ENCODE measurements around the gene TMEM38A.

The TMEM38A gene, protein sequence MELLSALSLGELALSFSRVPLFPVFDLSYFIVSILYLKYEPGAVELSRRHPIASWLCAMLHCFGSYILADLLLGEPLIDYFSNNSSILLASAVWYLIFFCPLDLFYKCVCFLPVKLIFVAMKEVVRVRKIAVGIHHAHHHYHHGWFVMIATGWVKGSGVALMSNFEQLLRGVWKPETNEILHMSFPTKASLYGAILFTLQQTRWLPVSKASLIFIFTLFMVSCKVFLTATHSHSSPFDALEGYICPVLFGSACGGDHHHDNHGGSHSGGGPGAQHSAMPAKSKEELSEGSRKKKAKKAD

DNA sequence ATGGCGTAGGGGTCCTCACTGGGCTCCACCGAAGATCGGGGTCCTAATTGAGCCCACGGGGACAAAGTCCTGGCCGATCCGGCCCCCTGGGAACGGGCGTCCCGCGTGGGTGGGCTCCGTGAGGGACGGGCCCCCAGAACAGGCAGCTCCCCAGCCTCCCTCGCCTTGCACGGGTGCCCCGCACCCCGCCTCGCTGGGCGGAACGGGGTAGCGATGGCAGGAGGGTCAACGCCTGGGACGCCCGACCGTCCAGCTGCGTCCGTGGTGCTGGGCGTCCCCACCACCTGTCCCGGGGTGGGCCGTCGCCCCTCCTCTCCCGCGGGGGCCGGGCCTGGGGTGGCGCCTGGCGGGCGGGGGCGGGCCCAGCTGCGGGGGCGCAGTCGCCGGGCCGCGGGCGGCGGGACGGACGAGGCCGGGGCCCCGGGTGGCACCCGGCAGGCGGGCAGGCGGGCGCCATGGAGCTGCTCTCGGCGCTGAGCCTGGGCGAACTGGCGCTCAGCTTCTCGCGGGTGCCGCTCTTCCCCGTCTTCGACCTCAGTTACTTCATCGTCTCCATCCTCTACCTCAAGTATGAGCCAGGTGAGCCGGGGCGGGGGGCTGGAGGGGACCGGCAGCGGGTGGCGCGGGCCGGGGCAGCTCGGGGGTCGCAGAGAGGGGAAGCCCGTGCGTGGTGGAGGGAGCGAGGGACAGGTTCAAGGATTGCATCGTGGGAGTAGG lies at the start of gene TMEM38A:
TSS of gene TMEM38A (plus strand) at position 377 of the 717 bp plus-strand sequence. CDS start at position 456, 79 bp downstream.
- peak; percentile 21 for DNase-seq

GRCh38 chr19:16612636-16613035 lies 48.3 kb upstream of the TMEM38A start:
- DNase-seq = no peak

- no peak for DNase-seq
Measured at GRCh38 chr19:16613841-16614240, 47.1 kb upstream of the TMEM38A start.

DNA sequence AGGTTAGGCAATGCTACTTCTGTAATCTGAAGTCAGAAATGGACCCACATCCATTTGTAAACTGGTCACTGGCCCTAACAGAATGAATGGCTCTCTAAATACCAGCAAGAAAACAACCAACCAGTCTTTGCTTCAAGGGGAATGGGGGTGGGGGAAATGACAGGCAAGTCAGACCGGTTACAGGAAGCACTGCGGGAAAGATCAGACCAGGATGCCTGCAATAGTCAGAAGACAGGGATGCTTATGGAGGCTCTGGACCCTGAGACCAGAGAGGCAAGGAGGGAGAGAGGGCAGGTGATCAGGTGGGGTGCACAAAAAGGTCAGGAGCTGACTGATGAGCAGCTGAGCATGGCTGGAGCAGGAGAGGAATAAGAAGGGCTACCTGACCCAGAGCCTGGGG lies 46.0 kb upstream of the TMEM38A start:
- no peak for DNase-seq

DNA sequence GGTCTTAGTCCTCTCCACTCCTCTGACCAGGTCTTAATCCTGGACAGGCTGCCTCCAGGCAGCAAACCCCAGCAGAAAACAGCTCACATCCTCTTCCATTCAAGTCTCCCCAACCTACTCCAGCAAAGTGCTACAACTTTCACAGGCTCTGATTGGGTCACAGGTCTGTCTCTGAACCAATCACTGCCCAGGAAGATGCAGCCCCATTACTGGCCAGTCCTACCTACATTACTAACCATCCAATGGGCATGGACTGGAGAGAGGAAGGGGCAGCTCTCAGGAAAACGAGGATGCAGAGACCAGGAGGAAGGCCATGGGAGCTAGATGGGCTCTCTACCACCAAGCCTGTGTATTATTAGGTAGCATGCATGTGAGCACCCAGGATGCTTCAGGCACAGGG lies 45.1 kb upstream of the TMEM38A start:
- DNase-seq = no peak

DNA sequence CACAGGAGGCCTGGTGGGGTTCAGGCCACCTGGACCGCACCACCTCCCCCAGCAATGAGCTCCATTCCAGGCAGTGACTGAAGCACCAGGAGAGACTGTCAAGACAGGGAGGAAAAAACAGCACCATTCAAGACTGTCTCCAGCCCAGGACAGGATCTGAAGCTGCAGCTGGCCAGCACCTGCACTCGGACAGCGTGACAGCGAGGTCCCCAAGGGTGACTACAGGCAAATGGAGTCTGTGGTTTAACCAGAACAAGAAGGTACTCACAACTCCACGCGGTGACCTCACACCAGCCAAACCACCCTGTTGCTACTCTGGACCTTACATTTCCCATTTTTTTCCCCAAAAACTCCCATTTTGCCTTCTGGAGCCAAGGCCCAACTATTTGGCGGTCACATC lies 42.7 kb upstream of the TMEM38A start:
- DNase-seq = no peak

- no peak for DNase-seq
Measured at GRCh38 chr19:16619457-16619856, 41.5 kb upstream of the TMEM38A start.

- DNase-seq = no peak
Measured at GRCh38 chr19:16620018-16620417, 40.9 kb upstream of the TMEM38A start.

DNA sequence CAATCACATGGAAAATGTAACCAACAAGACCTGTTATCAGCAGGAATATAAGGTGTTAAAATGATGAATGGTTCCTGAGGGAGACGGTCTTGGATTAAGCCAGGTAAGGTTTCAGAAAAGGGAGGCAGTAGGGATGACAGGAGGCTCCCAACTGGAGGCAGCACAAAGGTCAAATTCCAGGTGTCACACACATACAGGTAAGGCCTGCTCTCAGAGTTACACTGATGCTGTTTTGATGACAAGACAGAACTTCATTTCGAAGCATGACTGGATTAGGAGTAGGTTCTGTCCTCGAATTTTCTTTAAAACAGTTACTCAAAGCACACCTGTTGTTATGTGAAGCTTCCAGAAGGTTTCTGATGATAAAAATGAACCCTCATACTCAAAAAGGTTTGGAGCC lies 40.4 kb upstream of the TMEM38A start:
- DNase-seq = no peak

DNA sequence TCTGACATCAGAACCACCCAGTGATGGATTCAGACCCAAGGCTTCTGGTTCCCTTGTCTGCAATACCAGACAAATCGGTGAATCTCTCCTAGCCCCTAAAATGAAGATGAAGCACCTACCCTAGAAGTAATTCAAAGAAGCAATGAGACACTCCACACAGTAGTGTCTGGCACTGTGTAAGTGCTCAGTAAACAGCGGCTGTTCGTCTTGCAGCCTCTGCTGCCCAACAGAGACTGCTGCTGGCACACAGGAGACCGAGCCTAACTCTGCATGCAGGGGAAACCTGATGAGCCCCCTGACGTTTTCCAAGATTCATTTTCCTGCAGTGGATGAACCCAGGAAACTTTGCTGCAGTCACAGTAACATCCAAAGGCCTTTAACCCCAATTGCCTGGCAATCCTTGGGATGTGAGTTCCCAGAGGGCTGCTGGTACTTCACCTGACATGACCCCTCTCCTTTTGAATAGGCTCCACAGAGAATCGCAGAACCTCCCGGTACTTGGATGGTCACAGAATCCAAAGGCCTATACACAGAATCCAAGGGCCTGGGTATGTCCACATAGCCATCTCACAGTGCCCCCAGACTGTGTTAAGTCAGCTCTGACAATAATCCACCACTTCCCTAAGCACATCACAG lies 39.7 kb upstream of the TMEM38A start:
- DNase-seq = no peak

- no peak for DNase-seq
Measured at GRCh38 chr19:16623066-16623465, 37.9 kb upstream of the TMEM38A start.

- DNase-seq = no peak
Measured at GRCh38 chr19:16623576-16623975, 37.4 kb upstream of the TMEM38A start.

- DNase-seq = no peak
Measured at GRCh38 chr19:16624236-16624635, 36.7 kb upstream of the TMEM38A start.

GRCh38 chr19:16625163-16625958 lies 35.6 kb upstream of the TMEM38A start:
- no peak for DNase-seq

- DNase-seq = no peak
Measured at GRCh38 chr19:16626796-16627192, 34.1 kb upstream of the TMEM38A start.

DNA sequence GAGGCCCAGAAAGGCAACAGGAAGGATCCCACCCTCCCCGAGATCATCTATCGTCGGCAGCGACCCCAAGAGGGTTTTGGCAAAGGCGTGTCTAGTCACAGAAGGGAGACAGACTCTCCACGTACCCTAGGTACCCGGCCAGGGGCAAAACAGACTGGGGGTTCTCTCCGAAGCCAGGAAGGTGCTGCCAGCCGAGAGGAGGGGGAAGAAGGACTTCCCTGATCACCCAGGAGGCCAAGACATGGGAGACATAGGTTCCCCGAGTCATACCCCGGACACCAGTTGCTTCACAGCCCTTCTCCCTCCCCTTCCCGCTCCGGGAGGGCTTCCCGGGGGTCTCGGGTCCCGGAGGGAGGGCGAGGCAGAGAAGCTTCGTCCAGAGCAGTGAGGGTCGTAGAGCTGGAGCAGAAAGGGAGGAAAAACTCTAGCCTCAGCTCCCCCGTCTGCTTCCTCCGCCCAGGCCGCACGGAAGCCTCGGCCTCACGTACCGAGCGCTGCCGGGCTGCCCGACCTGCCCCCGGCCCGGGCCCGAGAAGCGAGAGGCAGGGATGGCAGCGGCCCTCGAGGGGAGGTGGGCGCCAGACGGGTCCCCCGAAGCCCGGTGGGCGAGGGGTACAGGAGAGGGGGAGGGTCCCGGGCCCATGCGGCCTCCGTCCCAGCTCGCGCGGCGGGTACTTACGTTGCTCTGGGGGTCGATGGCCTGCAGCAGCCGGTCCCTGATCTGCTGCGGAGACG lies 33.6 kb upstream of the TMEM38A start:
- DNase-seq = no peak

DNA sequence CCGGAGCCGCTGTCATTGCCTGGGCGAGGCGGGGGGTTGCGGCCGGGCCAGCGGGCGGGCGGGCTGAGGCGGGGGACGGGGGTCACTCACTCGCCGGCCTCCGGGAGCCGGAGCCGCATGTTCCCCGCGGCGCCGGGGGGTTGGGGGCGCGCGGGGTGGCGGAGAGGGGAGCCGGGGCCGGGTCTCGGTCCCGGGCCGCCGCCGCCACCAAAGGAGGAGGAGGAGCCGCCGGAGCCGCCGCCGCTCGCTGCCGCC lies 33.1 kb upstream of the TMEM38A start:
- DNase-seq = no peak

GRCh38 chr19:16628183-16628983 lies 32.6 kb upstream of the TMEM38A start, which contains the start of gene MED26:
Gene MED26 (minus strand): TSS chr19:16628204. CDS start chr19:16627943, 261 bp downstream.
- DNase-seq = peak; percentile 92

- peak; percentile 59 for DNase-seq
Measured at GRCh38 chr19:16628984-16629691, 31.8 kb upstream of the TMEM38A start.

- no peak for DNase-seq
Measured at GRCh38 chr19:16631465-16631864, 29.5 kb upstream of the TMEM38A start.

- no peak for DNase-seq
Measured at GRCh38 chr19:16637535-16637934, 23.4 kb upstream of the TMEM38A start.
